GM23338 (cell line): ENCODE measurements around the gene HLA-DMB. TPM values are rescaled to one million over a fixed set of nuclear protein-coding genes. Genes with fewer than 3 reads are reported as not detected.
A peak's percentile ranks its signal among the peaks of the same experiment; 100 is the strongest.

ENCODE experiments used
- ATAC-seq: fragments of 200-7000 bp; cut with Tn5 transposase; 3 replicates; pipeline ENCODE4 v1.9.1; 2020
- DNase-seq: peaks from one replicate; pipeline ENCODE4 v3.0.0-alpha.2; 2015; ENCODE audit warnings: low spot score
- H2AFZ ChIP-seq: fragments of 200-600 bp; sonication (generic); 2 replicates; pipeline ENCODE4 v1.8.0; 2016; ENCODE audit warnings: antibody characterized with exemption, mild to moderate bottlenecking, moderate library complexity
- H3F3A ChIP-seq: fragments of 200-600 bp; sonication (generic); replicated peaks from 2 replicates; pipeline ENCODE4 v1.8.0; 2017; ENCODE audit warnings: antibody characterized with exemption, mixed run types, low read depth
- H3K27ac ChIP-seq: fragments of 200-600 bp; sonication (generic); 2 replicates; pipeline ENCODE4 v1.6.1; 2016; ENCODE audit warnings: low read depth
- H3K27me3 ChIP-seq: fragments of 200-600 bp; sonication (generic); 2 replicates; pipeline ENCODE4 v1.8.0; 2016; ENCODE audit warnings: mild to moderate bottlenecking, mixed run types, moderate library complexity; ENCODE audit not compliant: insufficient read depth
- H3K36me3 ChIP-seq: fragments of 200-600 bp; sonication (generic); 2 replicates; pipeline ENCODE4 v1.8.0; 2016; ENCODE audit warnings: mild to moderate bottlenecking; ENCODE audit not compliant: insufficient read depth
- H3K4me1 ChIP-seq: fragments of 200-600 bp; sonication (generic); 2 replicates; pipeline ENCODE4 v1.8.0; 2016; ENCODE audit warnings: mild to moderate bottlenecking, moderate library complexity; ENCODE audit not compliant: insufficient read depth
- H3K4me2 ChIP-seq: fragments of 200-600 bp; sonication (generic); 2 replicates; pipeline ENCODE4 v1.7.1; 2017; ENCODE audit warnings: mixed run types
- H3K4me3 ChIP-seq: fragments of 200-600 bp; sonication (generic); 2 replicates; pipeline ENCODE4 v1.6.1; 2016; ENCODE audit warnings: mixed run types
- H3K79me2 ChIP-seq: fragments of 200-600 bp; sonication (generic); replicated peaks from 2 replicates; pipeline ENCODE4 v1.8.0; 2017; ENCODE audit warnings: mild to moderate bottlenecking; ENCODE audit not compliant: insufficient read depth
- H3K9me2 ChIP-seq: fragments of 200-600 bp; sonication (generic); 2 replicates; pipeline ENCODE4 v1.8.0; 2017; ENCODE audit not compliant: insufficient read depth
- H4K20me1 ChIP-seq: fragments of 200-600 bp; sonication (generic); replicated peaks from 2 replicates; pipeline ENCODE4 v1.8.0; 2017; ENCODE audit warnings: mild to moderate bottlenecking; ENCODE audit not compliant: insufficient read depth
- H3K27ac Mint-ChIP-seq: 2 replicates; pipeline ENCODE4 v1.8.0; 2020; ENCODE audit warnings: inconsistent platforms, mild to moderate bottlenecking, moderate library complexity, mixed read lengths
- H3K27me3 Mint-ChIP-seq: 3 replicates; pipeline ENCODE4 v1.8.0; 2022; ENCODE audit warnings: low read depth, mild to moderate bottlenecking, moderate library complexity, mixed read lengths, inconsistent platforms; ENCODE audit not compliant: insufficient read depth, poor library complexity
- H3K36me3 Mint-ChIP-seq: 3 replicates; pipeline ENCODE4 v1.8.0; 2021; ENCODE audit warnings: low read depth, mild to moderate bottlenecking, inconsistent platforms, moderate library complexity, mixed read lengths
- H3K4me1 Mint-ChIP-seq: 3 replicates; pipeline ENCODE4 v1.8.0; 2020; ENCODE audit warnings: mild to moderate bottlenecking, inconsistent platforms, mixed read lengths
- H3K4me3 Mint-ChIP-seq: 3 replicates; pipeline ENCODE4 v1.8.0; 2021; ENCODE audit warnings: moderate library complexity, mild to moderate bottlenecking, inconsistent platforms, mixed read lengths
- H3K9me3 Mint-ChIP-seq: 3 replicates; pipeline ENCODE4 v1.8.0; 2020; ENCODE audit warnings: moderate library complexity, mild to moderate bottlenecking, inconsistent platforms, mixed read lengths
- CREB1 ChIP-seq: fragments of 250-450 bp; sonication (Bioruptor Pico); IDR thresholded peaks from 2 replicates; pipeline ENCODE4 v1.5.0; 2020; ENCODE audit warnings: low read depth, mild to moderate bottlenecking, moderate library complexity
- EZH2 ChIP-seq: fragments of 200-600 bp; sonication (generic); IDR thresholded peaks from one replicate; pipeline ENCODE4 v1.8.0; 2017; ENCODE audit warnings: antibody characterized with exemption, mild to moderate bottlenecking, low read depth; ENCODE audit not compliant: unreplicated experiment
- EZH2phosphoT487 ChIP-seq: fragments of 200-600 bp; sonication (generic); IDR thresholded peaks from one replicate; pipeline ENCODE4 v1.8.1; 2018; ENCODE audit warnings: antibody characterized with exemption; ENCODE audit not compliant: unreplicated experiment
- JUNB ChIP-seq: IDR thresholded peaks from one replicate; pipeline ENCODE4 v1.6.1; 2016; ENCODE audit warnings: antibody characterized with exemption; ENCODE audit not compliant: unreplicated experiment
- NANOG ChIP-seq: IDR thresholded peaks from 2 replicates; pipeline ENCODE4 v1.6.1; 2016; ENCODE audit warnings: antibody characterized with exemption, borderline replicate concordance
- POLR2AphosphoS5 ChIP-seq: IDR thresholded peaks from 2 replicates; pipeline ENCODE4 v1.6.1; 2016; ENCODE audit warnings: antibody characterized with exemption, low read depth
- REST ChIP-seq: IDR thresholded peaks from one replicate; pipeline ENCODE4 v1.6.1; 2018; ENCODE audit warnings: antibody characterized with exemption; ENCODE audit not compliant: unreplicated experiment
- STAT1 ChIP-seq: IDR thresholded peaks from one replicate; pipeline ENCODE4 v1.6.1; 2016; ENCODE audit warnings: antibody characterized with exemption; ENCODE audit not compliant: unreplicated experiment
- ZNF114 ChIP-seq: fragments of 250-450 bp; sonication (Bioruptor Pico); IDR thresholded peaks from 2 replicates; pipeline ENCODE4 v1.5.0; 2020; ENCODE audit warnings: mild to moderate bottlenecking, moderate library complexity
- ZNF331 ChIP-seq: fragments of 250-450 bp; sonication (Bioruptor Pico); IDR thresholded peaks from 2 replicates; pipeline ENCODE4 v1.5.0; 2020; ENCODE audit warnings: low read depth, mild to moderate bottlenecking, moderate library complexity
- ZNF462 ChIP-seq: fragments of 250-450 bp; sonication (Bioruptor Pico); IDR thresholded peaks from 2 replicates; pipeline ENCODE4 v1.5.0; 2020; ENCODE audit warnings: mild to moderate bottlenecking, moderate library complexity
- polyA plus RNA-seq: library from polyadenylated mRNA; unstranded; fragments of >200 nt; fragmentation: Nextera tagmentation; extraction: Ambion mirVana; gene quantifications from 2 replicates; pipeline ENCODE4 v1.2.1, GENCODE V29; 2016
- total RNA-seq: library from RNA; depleted of rRNA; stranded (reverse); fragments of >200 nt; shearing (Covaris generic); gene quantifications from 2 replicates; pipeline ENCODE4 v1.2.3, GENCODE V29; 2014
- TF ChIP-seq, protein P1 (sequence below): IDR thresholded peaks from 2 replicates; pipeline ENCODE4 v1.6.1; 2016; ENCODE audit warnings: antibody characterized with exemption
- TF ChIP-seq, protein P2 (sequence below), 2 experiments: fragments of 200-600 bp in 1 of 2; sonication (generic) in 1 of 2; conservative IDR thresholded peaks; 2 replicates each; pipeline versions ENCODE4 v1.5.1 to v1.6.1; 2016 to 2017; ENCODE audit warnings: antibody characterized with exemption in 2 of 2, low read depth in 2 of 2, mild to moderate bottlenecking in 2 of 2, moderate library complexity in 1 of 2

The HLA-DMB gene
- total and polyA plus RNA-seq, 2 experiments from 2014 or later, result 0.70 to 1.6 TPM

DNA sequence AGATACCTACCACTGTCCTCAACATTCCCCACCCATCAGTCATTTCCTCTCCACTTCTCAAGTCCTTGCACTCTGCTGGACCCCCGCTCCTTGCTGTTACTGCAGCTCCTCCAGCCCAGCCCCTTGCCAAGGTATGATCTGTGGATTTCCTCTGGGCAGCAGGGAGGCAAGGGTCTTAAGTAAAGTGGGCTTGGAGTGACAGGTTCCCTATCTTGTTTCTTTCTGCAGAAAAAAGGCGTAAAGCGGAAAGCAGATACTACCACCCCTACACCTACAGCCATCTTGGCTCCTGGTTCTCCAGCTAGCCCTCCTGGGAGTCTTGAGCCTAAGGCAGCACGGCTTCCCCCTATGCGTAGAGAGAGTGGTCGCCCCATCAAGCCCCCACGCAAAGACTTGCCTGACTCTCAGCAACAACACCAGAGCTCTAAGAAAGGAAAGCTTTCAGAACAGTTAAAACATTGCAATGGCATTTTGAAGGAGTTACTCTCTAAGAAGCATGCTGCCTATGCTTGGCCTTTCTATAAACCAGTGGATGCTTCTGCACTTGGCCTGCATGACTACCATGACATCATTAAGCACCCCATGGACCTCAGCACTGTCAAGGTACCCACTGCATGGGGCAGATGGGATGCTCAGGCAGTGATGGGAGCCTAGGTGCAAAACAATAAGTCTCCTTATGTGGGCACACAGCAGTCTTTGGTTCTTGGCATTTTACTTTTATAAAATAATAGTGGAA, 35.7 kb upstream of the HLA-DMB start:
- Mint-ChIP-seq H3K4me1 (peaks cover 45% of the 10 kb centered on the region), H3K27me3 (peaks cover 60% of the 10 kb centered on the region), H3K36me3 (peaks cover 98% of the 10 kb centered on the region), H3K9me3 (peaks cover 12% of the 10 kb centered on the region), H3K27ac (no peak overlapping the region), H3K4me3 (peak overlapping the region; percentile 98)
- Histone ChIP-seq H3F3A (peaks cover 82% of the 10 kb centered on the region), H3K27ac (no peak overlapping the region), H3K4me3 (no peak overlapping the region), H3K36me3 (peaks cover 79% of the 10 kb centered on the region), H2AFZ (no peak overlapping the region), H3K27me3 (no peaks in the 10 kb centered on the region), H4K20me1 (peaks cover 91% of the 10 kb centered on the region), H3K79me2 (peaks cover 73% of the 10 kb centered on the region), H3K9me2 (no peaks in the 10 kb centered on the region), H3K4me2 (no peak overlapping the region; the same call in 1 of the 2 replicates), H3K4me1 (peaks cover 31% of the 10 kb centered on the region; the same call in 1 of the 2 replicates)
- TF ChIP-seq ZNF462 (no peak), POLR2AphosphoS5 (no peak), ZNF114 (no peak), ZNF331 (no peak), REST (no peak), CREB1 (CRISPR knock-in tag) (no peak), STAT1 (no peak), NANOG (no peak), EZH2phosphoT487 (no peak), JUNB (no peak), EZH2 (no peak)
- TF ChIP-seq, protein P1, sequence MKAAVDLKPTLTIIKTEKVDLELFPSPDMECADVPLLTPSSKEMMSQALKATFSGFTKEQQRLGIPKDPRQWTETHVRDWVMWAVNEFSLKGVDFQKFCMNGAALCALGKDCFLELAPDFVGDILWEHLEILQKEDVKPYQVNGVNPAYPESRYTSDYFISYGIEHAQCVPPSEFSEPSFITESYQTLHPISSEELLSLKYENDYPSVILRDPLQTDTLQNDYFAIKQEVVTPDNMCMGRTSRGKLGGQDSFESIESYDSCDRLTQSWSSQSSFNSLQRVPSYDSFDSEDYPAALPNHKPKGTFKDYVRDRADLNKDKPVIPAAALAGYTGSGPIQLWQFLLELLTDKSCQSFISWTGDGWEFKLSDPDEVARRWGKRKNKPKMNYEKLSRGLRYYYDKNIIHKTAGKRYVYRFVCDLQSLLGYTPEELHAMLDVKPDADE, result no peak
- TF ChIP-seq, protein P2, sequence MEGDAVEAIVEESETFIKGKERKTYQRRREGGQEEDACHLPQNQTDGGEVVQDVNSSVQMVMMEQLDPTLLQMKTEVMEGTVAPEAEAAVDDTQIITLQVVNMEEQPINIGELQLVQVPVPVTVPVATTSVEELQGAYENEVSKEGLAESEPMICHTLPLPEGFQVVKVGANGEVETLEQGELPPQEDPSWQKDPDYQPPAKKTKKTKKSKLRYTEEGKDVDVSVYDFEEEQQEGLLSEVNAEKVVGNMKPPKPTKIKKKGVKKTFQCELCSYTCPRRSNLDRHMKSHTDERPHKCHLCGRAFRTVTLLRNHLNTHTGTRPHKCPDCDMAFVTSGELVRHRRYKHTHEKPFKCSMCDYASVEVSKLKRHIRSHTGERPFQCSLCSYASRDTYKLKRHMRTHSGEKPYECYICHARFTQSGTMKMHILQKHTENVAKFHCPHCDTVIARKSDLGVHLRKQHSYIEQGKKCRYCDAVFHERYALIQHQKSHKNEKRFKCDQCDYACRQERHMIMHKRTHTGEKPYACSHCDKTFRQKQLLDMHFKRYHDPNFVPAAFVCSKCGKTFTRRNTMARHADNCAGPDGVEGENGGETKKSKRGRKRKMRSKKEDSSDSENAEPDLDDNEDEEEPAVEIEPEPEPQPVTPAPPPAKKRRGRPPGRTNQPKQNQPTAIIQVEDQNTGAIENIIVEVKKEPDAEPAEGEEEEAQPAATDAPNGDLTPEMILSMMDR (conservative IDR thresholded peaks at IDR 0.05; ENCODE audit: low read depth in 2 of 2), result no peak
- DNase-seq (no peak), ATAC-seq (no peak)
